GM18861 (cell line): Measurements from ENCODE around the gene FUCA1.
"Not testable (repeated sequence)": the region's sequence is repeated elsewhere in the genome, so short reads cannot be mapped to it uniquely, and the experiment has no call there.

Experiments
- ATAC-seq: cut with Tn5 transposase; IDR thresholded peaks from one replicate; pipeline ENCODE4 v1.9.1; 2021; ENCODE audit not compliant: unreplicated experiment

Gene FUCA1

GRCh38 chr1:23896491-23896890, 28.4 kb upstream of the FUCA1 start:
- no peak for ATAC-seq

DNA sequence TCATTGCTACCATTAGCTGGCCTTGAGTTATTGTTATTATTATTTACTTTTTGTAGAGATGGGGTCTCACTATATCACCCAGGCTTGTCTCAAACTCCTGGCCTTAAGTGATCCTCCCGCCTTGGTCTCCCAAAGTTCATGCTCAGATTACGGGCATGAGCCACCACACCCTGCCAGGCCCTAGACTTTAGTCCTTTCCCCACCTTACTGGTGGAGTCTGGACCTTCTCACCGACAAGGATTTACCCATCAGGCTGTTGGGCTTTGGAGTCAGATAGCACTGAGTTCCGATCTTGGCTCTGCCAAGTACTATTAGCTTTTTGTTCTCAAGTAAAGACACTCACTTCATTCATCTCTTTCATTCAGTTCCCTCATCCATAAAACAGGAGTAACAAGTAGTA, 27.9 kb upstream of the FUCA1 start:
- ATAC-seq, result no peak

GRCh38 chr1:23895082-23895481, 27.0 kb upstream of the FUCA1 start:
- ATAC-seq, result no peak

DNA sequence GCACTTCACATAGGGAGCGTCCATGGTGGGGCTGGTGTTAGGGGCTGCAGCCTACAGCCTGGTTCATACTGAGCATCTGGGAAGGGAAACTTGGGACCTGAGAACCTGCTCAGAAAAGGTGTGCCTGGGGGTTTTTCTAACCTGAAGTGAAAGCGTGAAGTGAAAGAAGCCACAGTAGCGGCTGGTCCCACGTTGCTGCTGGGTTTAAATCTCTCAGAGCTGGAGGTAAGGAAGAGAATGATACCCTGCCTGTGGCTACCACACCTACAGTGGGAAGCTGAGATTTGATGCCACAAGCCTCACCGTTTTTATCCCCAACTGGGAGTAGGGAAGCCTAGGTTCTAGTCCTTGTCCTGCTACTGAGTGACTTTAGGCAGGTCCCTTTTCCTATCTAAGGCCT, 21.0 kb upstream of the FUCA1 start:
- ATAC-seq, result peak; percentile 44

- no peak for ATAC-seq
Observed at GRCh38 chr1:23885222-23885621, 17.1 kb upstream of the FUCA1 start.

- ATAC-seq, result no peak
Observed at GRCh38 chr1:23882746-23883145, 14.7 kb upstream of the FUCA1 start.

GRCh38 chr1:23879809-23880208, 11.7 kb upstream of the FUCA1 start:
- ATAC-seq, result no peak

GRCh38 chr1:23878668-23879067, 10.6 kb upstream of the FUCA1 start:
- ATAC-seq, result no peak

DNA sequence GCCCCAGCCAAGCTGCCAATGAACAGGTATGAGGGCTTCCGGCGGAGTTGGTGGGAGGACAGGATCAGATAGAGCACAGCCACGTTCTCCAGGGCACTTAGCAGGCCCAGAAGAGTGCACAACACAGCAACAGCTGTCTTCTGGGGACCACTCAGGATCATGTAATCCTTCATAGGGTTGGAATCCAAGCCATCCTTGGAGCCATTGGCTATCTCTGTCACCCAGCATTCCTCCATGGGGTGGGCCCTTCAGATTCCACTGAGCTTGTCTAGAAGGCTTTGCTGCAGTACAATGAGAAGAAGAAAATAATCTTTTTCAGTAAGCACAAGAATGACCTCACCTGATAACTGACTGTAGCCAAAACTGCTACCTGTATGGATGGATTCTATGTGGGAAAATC, 7.3 kb upstream of the FUCA1 start:
- no peak for ATAC-seq

DNA sequence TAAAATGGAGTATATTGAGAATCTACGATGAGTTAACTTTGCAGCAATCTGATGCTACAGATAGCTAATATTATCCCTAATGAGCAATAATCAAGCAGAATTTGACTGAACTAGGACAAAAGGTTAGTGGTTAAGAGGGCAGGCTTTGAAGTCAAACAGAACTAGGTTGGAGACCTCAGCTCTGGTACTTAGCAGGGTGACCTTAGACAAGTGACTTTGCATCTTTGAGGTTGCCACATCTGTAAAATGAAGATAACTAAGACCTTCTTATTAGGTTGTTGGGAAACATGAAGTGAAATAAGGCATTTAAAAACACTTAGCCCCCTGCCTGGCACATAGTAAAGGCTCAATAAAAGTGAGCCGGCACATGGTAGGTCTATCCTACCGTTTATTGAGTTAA, 4.3 kb upstream of the FUCA1 start:
- ATAC-seq, result no peak

DNA sequence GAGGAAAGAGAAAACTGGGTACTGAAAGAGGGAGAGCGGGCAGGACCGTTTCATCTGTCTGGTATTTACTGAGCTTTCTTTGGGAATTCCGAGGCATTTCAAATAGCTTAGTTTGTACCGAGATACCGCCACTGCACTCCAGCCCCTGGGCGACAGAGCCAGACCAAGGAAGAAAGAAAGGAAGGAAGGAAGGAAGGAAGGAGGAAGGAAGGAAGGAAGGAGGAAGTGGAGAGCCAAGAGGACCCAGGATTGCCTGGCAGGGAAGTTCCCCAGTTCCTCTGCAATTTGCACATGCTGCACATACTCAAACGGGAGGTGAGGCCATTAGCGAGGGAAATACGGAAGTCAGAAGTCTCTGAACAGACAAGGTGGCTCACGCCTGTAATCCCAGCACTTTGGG, 961 bp upstream of the FUCA1 start:
- ATAC-seq, result no peak

DNA sequence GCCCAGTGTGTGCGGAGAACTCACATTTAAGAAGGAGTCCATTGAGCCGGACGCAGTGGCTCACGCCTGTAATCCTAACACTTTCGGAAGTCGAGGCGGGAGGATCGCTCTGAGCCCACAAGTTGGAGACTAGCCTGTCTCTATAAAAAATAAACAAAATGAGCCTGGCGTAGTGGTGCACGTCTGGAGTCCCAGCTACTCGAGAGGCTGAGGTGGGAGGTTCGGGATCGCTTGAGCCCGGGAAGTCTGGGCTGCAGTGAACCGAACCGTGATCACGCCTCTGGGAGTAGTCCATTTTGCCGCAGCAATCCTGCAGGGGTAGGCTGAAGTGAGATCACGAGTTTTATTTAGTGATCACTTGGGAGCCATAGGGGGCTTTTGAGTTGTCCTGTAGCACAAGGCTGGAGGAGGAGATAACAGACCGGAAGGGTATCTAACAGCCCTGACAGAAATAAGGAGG, 497 bp upstream of the FUCA1 start:
- no peak for ATAC-seq

- no peak for ATAC-seq
Observed at GRCh38 chr1:23867542-23867894, 572 bp downstream of the FUCA1 start.

DNA sequence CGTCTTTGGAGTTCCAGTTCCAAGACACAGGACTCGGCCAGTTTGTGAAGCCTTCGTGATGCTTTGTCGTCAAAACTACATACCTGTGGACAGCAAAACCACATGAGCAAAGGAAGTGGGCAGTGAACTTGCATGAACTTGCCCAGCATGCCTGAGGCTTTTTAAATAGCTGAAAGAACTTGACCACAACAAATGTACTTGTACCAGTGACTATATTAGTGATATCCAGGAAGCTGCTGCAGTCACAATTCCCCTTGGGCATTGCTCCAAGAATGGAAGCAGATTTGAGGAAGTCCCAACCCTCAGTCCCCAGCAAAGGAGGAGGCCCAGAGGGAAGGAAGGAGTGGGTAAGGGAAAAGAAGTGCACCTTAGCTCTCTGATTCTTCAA, 2.6 kb downstream of the FUCA1 start:
- no peak for ATAC-seq

DNA sequence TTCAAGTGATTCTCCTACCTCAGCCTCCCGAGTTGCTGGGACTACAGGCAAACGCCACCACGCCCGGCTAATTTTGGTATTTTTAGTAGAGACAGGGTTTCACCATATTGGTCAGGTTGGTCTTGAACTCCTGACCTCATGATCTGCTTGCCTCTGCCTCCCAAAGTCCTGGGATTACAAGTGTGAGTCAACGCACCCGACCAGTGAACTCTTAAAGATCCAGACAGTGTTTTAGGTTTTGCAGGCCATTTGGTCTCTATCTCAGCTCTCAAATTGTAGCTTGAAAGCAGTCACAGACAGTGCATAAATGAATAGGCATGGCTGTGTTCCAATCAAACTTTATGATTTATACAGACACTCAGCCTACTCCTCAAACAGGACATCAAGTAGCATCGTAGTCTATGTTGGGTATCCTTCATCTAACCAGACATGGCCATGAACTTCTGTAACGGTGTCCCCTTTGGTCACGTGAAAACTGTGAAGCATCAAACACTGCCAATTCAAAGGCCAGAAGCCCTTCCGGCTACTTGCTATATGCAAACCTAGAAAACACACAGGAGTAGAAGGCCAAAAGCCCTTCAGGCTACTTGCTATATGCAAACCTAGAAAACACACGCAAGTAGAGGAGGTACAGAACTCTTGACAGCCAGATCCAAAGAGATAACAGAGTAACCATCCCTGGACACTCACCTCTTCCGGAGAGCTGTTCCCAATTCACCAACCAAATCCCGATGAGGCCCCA, 3.1 kb downstream of the FUCA1 start:
- no peak for ATAC-seq

- no peak for ATAC-seq
Observed at GRCh38 chr1:23862640-23863039, 5.5 kb downstream of the FUCA1 start.

GRCh38 chr1:23854568-23854967, 13.5 kb downstream of the FUCA1 start:
- ATAC-seq, result no peak

GRCh38 chr1:23853124-23853523, 15.0 kb downstream of the FUCA1 start:
- not testable (repeated sequence) for ATAC-seq

- not testable (repeated sequence) for ATAC-seq
Observed at GRCh38 chr1:23851406-23851805, 16.7 kb downstream of the FUCA1 start.

- ATAC-seq, result no peak
Observed at GRCh38 chr1:23848673-23849616, 19.1 kb downstream of the FUCA1 start.

DNA sequence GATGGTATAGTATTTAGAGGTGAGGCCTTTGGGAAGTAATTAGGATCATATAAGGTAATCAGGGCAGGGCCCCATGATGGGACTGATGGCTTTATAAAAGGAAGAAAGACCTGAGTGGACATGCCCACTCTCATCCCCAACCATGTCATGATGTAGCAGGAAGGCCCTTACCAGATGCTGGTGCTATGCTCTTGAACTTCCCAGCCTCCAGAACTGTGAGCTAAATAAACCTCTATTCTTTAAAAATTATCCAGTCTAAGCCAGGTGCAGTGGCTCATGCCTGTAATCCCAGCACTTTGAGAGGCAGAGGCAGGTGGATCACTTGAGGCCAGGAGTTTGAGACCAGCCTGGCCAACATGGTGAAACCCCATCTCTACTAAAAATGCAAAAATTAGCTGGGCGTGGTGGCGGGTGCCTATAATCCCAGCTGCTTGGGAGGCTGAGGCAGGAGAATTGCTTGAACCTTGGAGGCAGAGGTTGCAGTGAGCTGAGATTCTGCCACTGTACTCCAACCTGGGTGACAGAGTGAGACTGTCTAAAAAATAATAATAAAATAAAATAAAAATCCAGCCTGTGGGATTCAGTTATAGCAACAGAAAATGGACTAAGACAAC, 20.5 kb downstream of the FUCA1 start:
- ATAC-seq, result not testable (repeated sequence)

DNA sequence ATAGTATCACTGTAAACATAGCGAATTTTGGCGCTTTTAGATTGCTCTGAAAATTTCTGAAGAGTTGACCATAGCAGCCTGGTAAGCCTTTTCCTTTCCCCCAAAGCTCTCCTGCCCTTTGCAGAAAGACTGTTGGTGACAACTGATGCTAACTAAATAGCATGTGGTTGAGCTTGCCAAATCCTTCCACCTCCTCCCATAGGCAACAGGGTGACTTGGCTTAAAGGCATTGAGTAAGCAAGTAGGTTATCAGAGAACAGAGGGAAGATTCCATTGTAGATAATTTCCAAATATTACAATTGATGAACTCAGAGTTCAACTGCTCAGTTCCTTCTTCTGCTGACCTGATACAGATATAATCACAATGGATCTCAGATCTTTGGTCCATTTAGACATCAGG, 22.9 kb downstream of the FUCA1 start:
- ATAC-seq, result no peak
